ENCODE measurements around the gene MRPL42.

- TF ChIP-seq CTCF (conservative IDR thresholded peaks at IDR 0.05; ENCODE audit: low read depth in 2 of 2) (no peak), CREB1 (CRISPR knock-in tag; IDR thresholded peaks at IDR 0.05; ENCODE audit: low read depth) (no peak), JUNB (IDR thresholded peaks at IDR 0.05; ENCODE audit: unreplicated experiment) (no peak), REST (IDR thresholded peaks at IDR 0.05; ENCODE audit: unreplicated experiment) (no peak), ETS1 (IDR thresholded peaks at IDR 0.05) (no peak), POLR2AphosphoS5 (IDR thresholded peaks at IDR 0.05; ENCODE audit: low read depth) (no peak), EZH2 (IDR thresholded peaks at IDR 0.05; ENCODE audit: low read depth, unreplicated experiment) (no peak), EZH2phosphoT487 (IDR thresholded peaks at IDR 0.05; ENCODE audit: unreplicated experiment) (no peak), STAT1 (IDR thresholded peaks at IDR 0.05; ENCODE audit: unreplicated experiment) (no peak), ZNF331 (CRISPR knock-in tag; IDR thresholded peaks at IDR 0.05; ENCODE audit: low read depth) (no peak)
Observed at GRCh38 chr12:93552427-93552826, 85.1 kb downstream of the MRPL42 start.

All from GM23338 (cell line).